Measurements from ENCODE around the gene CTIF.

The CTIF gene

DNA sequence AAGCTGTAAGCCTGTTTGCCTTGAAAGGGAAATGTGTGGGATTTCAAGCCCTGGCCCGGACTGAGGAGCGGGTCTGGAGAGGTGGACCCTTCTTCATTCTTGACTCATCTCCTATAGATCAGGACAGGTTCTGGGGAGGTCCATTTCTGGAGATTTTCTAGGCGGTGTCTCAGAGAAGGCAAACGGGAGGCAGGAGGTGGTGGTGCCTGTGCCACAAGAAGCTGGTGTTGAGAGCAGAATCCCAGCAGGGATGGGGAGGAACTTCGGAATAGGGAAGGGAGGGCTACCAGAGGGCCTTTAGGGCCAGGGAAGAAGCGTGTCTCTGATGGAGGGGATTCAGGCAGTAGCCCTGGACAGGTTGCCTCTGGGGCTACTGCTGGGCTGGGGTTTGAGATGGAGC, 93.0 kb downstream of the CTIF start:
- Histone ChIP-seq H3K4ac (ENCODE audit: low read depth in 1 of 2, low read length in 2 of 2) (no peak overlapping the region), H2BK12ac (ENCODE audit: low read length in 2 of 2) (peak overlapping the region in 1 of 2 experiments; percentile 14), H2BK5ac (ENCODE audit: low read depth, low read length, poor library complexity, severe bottlenecking) (no peak overlapping the region), H3K18ac (ENCODE audit: low read depth in 1 of 2, low read length in 2 of 2) (no peak overlapping the region), H3K79me1 (replicated peaks; ENCODE audit: low read length, poor library complexity, severe bottlenecking) (peaks cover 37% of the 10 kb centered on the region), H3K23ac (ENCODE audit: low read length in 2 of 2) (no peak overlapping the region), H4K91ac (ENCODE audit: low read length) (no peak overlapping the region), H2AK5ac (ENCODE audit: low read length, severe bottlenecking) (peak overlapping the region; percentile 80), H3K4me3 (ENCODE audit: insufficient read depth in 1 of 2, low read depth in 1 of 2, low read length in 2 of 2) (no peak overlapping the region), H4K8ac (ENCODE audit: low read length) (no peak overlapping the region), H3K9me3 (ENCODE audit: control insufficient read depth, low read length) (no peaks in the 10 kb centered on the region), H3K4me1 (ENCODE audit: control insufficient read depth, insufficient read depth, low read depth, low read length) (peaks cover 6% of the 10 kb centered on the region), H3K9ac (ENCODE audit: low read length) (no peak overlapping the region), H2BK15ac (ENCODE audit: low read depth, poor library complexity, severe bottlenecking) (no peak overlapping the region), H3K4me2 (ENCODE audit: low read length, poor library complexity, severe bottlenecking) (no peak overlapping the region), H2AFZ (ENCODE audit: low read depth, low read length) (no peak overlapping the region), H3K27me3 (ENCODE audit: control insufficient read depth in 1 of 2, insufficient read depth in 1 of 2, low read length in 2 of 2) (no peaks in the 10 kb centered on the region), H3K27ac (ENCODE audit: low read length, poor library complexity, severe bottlenecking) (no peak overlapping the region), H3K14ac (ENCODE audit: low read length in 2 of 2) (no peak overlapping the region), H3K36me3 (ENCODE audit: control insufficient read depth in 1 of 2, insufficient read depth in 2 of 2, low read depth in 1 of 2, low read length in 2 of 2) (peaks cover 31 to 37% of the 10 kb centered on the region in 2 experiments), H2BK120ac (ENCODE audit: low read depth, low read length) (no peak overlapping the region)
- DNase-seq, result no peak
- 98% methylated on average over 5 of the region's 6 CpGs for WGBS

- H2BK120ac ChIP-seq (ENCODE audit: low read depth, low read length), result no peak overlapping the region
- no peak overlapping the region for H2AFZ ChIP-seq (ENCODE audit: low read depth, low read length)
- no peak overlapping the region for H2BK5ac ChIP-seq (ENCODE audit: low read depth, low read length, poor library complexity, severe bottlenecking)
- peaks cover 32 to 46% of the 10 kb centered on the region in 2 experiments for H3K36me3 ChIP-seq (ENCODE audit: control insufficient read depth in 1 of 2, insufficient read depth in 2 of 2, low read depth in 1 of 2, low read length in 2 of 2)
- no peak overlapping the region for H2BK12ac ChIP-seq (ENCODE audit: low read length in 2 of 2)
- no peak overlapping the region for H3K23ac ChIP-seq (ENCODE audit: low read length in 2 of 2)
- peaks cover 44% of the 10 kb centered on the region for H3K79me1 ChIP-seq (replicated peaks; ENCODE audit: low read length, poor library complexity, severe bottlenecking)
- peak overlapping the region; percentile 34 for H4K91ac ChIP-seq (ENCODE audit: low read length)
- no peaks in the 10 kb centered on the region for H3K9me3 ChIP-seq (ENCODE audit: control insufficient read depth, low read length)
- no peak overlapping the region for H2BK15ac ChIP-seq (ENCODE audit: low read depth, poor library complexity, severe bottlenecking)
- peak overlapping the region; percentile 33 for H4K8ac ChIP-seq (ENCODE audit: low read length)
- DNase-seq, result no peak
- H3K4ac ChIP-seq (ENCODE audit: low read depth in 1 of 2, low read length in 2 of 2), result no peak overlapping the region
- peaks cover 5% of the 10 kb centered on the region for H3K4me1 ChIP-seq (ENCODE audit: control insufficient read depth, insufficient read depth, low read depth, low read length)
- no peak overlapping the region for H2AK5ac ChIP-seq (ENCODE audit: low read length, severe bottlenecking)
- H3K14ac ChIP-seq (ENCODE audit: low read length in 2 of 2), result no peak overlapping the region
- no peak overlapping the region for H3K27ac ChIP-seq (ENCODE audit: low read length, poor library complexity, severe bottlenecking)
- H3K4me3 ChIP-seq (ENCODE audit: insufficient read depth in 1 of 2, low read depth in 1 of 2, low read length in 2 of 2), result no peak overlapping the region
- WGBS, result 93% methylated on average over 9 of the region's 12 CpGs
- H3K9ac ChIP-seq (ENCODE audit: low read length), result no peak overlapping the region
- H3K27me3 ChIP-seq (ENCODE audit: control insufficient read depth in 1 of 2, insufficient read depth in 1 of 2, low read length in 2 of 2), result no peaks in the 10 kb centered on the region
- no peak overlapping the region for H3K18ac ChIP-seq (ENCODE audit: low read depth in 1 of 2, low read length in 2 of 2)
- no peak overlapping the region for H3K4me2 ChIP-seq (ENCODE audit: low read length, poor library complexity, severe bottlenecking)
These were observed 93.9 kb downstream of the CTIF start for GRCh38 chr18:48632676-48633257.

- Histone ChIP-seq H3K79me1 (replicated peaks; ENCODE audit: low read length, poor library complexity, severe bottlenecking) (peaks cover 46% of the 10 kb centered on the region), H3K36me3 (ENCODE audit: control insufficient read depth in 1 of 2, insufficient read depth in 2 of 2, low read depth in 1 of 2, low read length in 2 of 2) (peaks cover 33 to 59% of the 10 kb centered on the region in 2 experiments), H3K9me3 (ENCODE audit: control insufficient read depth, low read length) (no peaks in the 10 kb centered on the region), H3K18ac (ENCODE audit: low read depth in 1 of 2, low read length in 2 of 2) (no peak overlapping the region), H3K27ac (ENCODE audit: low read length, poor library complexity, severe bottlenecking) (no peak overlapping the region), H4K8ac (ENCODE audit: low read length) (no peak overlapping the region), H3K23ac (ENCODE audit: low read length in 2 of 2) (no peak overlapping the region), H3K9ac (ENCODE audit: low read length) (no peak overlapping the region), H2BK12ac (ENCODE audit: low read length in 2 of 2) (no peak overlapping the region), H4K91ac (ENCODE audit: low read length) (no peak overlapping the region), H3K4ac (ENCODE audit: low read depth in 1 of 2, low read length in 2 of 2) (no peak overlapping the region), H2AK5ac (ENCODE audit: low read length, severe bottlenecking) (no peak overlapping the region), H3K4me3 (ENCODE audit: insufficient read depth in 1 of 2, low read depth in 1 of 2, low read length in 2 of 2) (no peak overlapping the region), H3K4me1 (ENCODE audit: control insufficient read depth, insufficient read depth, low read depth, low read length) (peaks cover 4% of the 10 kb centered on the region), H2BK15ac (ENCODE audit: low read depth, poor library complexity, severe bottlenecking) (no peak overlapping the region), H3K14ac (ENCODE audit: low read length in 2 of 2) (no peak overlapping the region), H2AFZ (ENCODE audit: low read depth, low read length) (no peak overlapping the region), H3K27me3 (ENCODE audit: control insufficient read depth in 1 of 2, insufficient read depth in 1 of 2, low read length in 2 of 2) (no peaks in the 10 kb centered on the region), H3K4me2 (ENCODE audit: low read length, poor library complexity, severe bottlenecking) (no peak overlapping the region), H2BK120ac (ENCODE audit: low read depth, low read length) (no peak overlapping the region), H2BK5ac (ENCODE audit: low read depth, low read length, poor library complexity, severe bottlenecking) (no peak overlapping the region)
- no peak for DNase-seq
- WGBS, result 98% methylated on average over 5 of the region's 6 CpGs
These were observed 95.7 kb downstream of the CTIF start for GRCh38 chr18:48634491-48634890.

- Histone ChIP-seq H2BK5ac (ENCODE audit: low read depth, low read length, poor library complexity, severe bottlenecking) (no peak overlapping the region), H3K23ac (ENCODE audit: low read length in 2 of 2) (no peak overlapping the region), H3K4me2 (ENCODE audit: low read length, poor library complexity, severe bottlenecking) (no peak overlapping the region), H3K14ac (ENCODE audit: low read length in 2 of 2) (no peak overlapping the region), H3K27me3 (ENCODE audit: control insufficient read depth in 1 of 2, insufficient read depth in 1 of 2, low read length in 2 of 2) (no peaks in the 10 kb centered on the region), H3K4me3 (ENCODE audit: insufficient read depth in 1 of 2, low read depth in 1 of 2, low read length in 2 of 2) (no peak overlapping the region), H3K4ac (ENCODE audit: low read depth in 1 of 2, low read length in 2 of 2) (no peak overlapping the region), H2BK120ac (ENCODE audit: low read depth, low read length) (no peak overlapping the region), H3K9ac (ENCODE audit: low read length) (no peak overlapping the region), H3K36me3 (ENCODE audit: control insufficient read depth in 1 of 2, insufficient read depth in 2 of 2, low read depth in 1 of 2, low read length in 2 of 2) (peaks cover 33 to 64% of the 10 kb centered on the region in 2 experiments), H2AK5ac (ENCODE audit: low read length, severe bottlenecking) (no peak overlapping the region), H3K9me3 (ENCODE audit: control insufficient read depth, low read length) (no peaks in the 10 kb centered on the region), H2BK15ac (ENCODE audit: low read depth, poor library complexity, severe bottlenecking) (no peak overlapping the region), H3K79me1 (replicated peaks; ENCODE audit: low read length, poor library complexity, severe bottlenecking) (peaks cover 50% of the 10 kb centered on the region), H3K18ac (ENCODE audit: low read depth in 1 of 2, low read length in 2 of 2) (no peak overlapping the region), H2AFZ (ENCODE audit: low read depth, low read length) (no peak overlapping the region), H3K4me1 (ENCODE audit: control insufficient read depth, insufficient read depth, low read depth, low read length) (peaks cover 5% of the 10 kb centered on the region), H3K27ac (ENCODE audit: low read length, poor library complexity, severe bottlenecking) (no peak overlapping the region), H4K8ac (ENCODE audit: low read length) (no peak overlapping the region), H2BK12ac (ENCODE audit: low read length in 2 of 2) (no peak overlapping the region), H4K91ac (ENCODE audit: low read length) (no peak overlapping the region)
- no peak for DNase-seq
- no CpG with 5 or more reads among the region's 1 CpG for WGBS
These were observed 96.1 kb downstream of the CTIF start for GRCh38 chr18:48634975-48635374.

Measured in mesenchymal stem cell (in vitro differentiated cells and primary cell).